Osteoblast (primary cell): Measurements from ENCODE around the gene IQCE. TPM values are rescaled to one million over a fixed set of nuclear protein-coding genes. Genes with fewer than 3 reads are reported as not detected.
A peak's percentile ranks its signal among the peaks of the same experiment; 100 is the strongest.
"Not testable (repeated sequence)": the region's sequence is repeated elsewhere in the genome, so short reads cannot be mapped to it uniquely, and the experiment has no call there.

Experiments used
- DNase-seq: peaks from one replicate; pipeline ENCODE4 v3.0.0; 2011; ENCODE audit warnings: low spot score, mixed read lengths; ENCODE audit not compliant: insufficient read length; ENCODE audit errors: missing footprints
- H2AFZ ChIP-seq: 2 replicates; pipeline ENCODE4 v1.6.0; 2011; ENCODE audit warnings: mild to moderate bottlenecking, low read length
- H3K27ac ChIP-seq: 2 replicates; pipeline ENCODE4 v1.5.1; 2011; ENCODE audit warnings: mild to moderate bottlenecking, low read depth, low read length, moderate library complexity
- H3K27me3 ChIP-seq: 2 replicates; pipeline ENCODE4 v1.6.0; 2012; ENCODE audit warnings: mild to moderate bottlenecking, control low read depth, inconsistent platforms, low read length, moderate library complexity; ENCODE audit not compliant: insufficient read depth
- H3K36me3 ChIP-seq: 2 replicates; pipeline ENCODE4 v1.5.1; 2011; ENCODE audit warnings: mild to moderate bottlenecking, low read length, control low read depth, moderate library complexity; ENCODE audit not compliant: insufficient read depth
- H3K4me1 ChIP-seq: 2 replicates; pipeline ENCODE4 v1.5.1; 2011; ENCODE audit warnings: mild to moderate bottlenecking, low read length, control low read depth, moderate library complexity; ENCODE audit not compliant: insufficient read depth
- H3K4me2 ChIP-seq: 2 replicates; pipeline ENCODE4 v1.6.0; 2011; ENCODE audit warnings: mild to moderate bottlenecking, low read length; ENCODE audit not compliant: insufficient read depth
- H3K4me3 ChIP-seq: fragments of 200-600 bp; sonication (generic); 3 replicates; pipeline ENCODE4 v1.5.1; 2012; ENCODE audit warnings: mild to moderate bottlenecking, low read length, inconsistent platforms; ENCODE audit not compliant: insufficient read depth
- H3K79me2 ChIP-seq: 2 replicates; pipeline ENCODE4 v1.6.0; 2012; ENCODE audit warnings: mild to moderate bottlenecking, low read length, control low read depth, inconsistent platforms; ENCODE audit not compliant: insufficient read depth
- H3K9me3 ChIP-seq: 2 replicates; pipeline ENCODE4 v1.5.1; 2011; ENCODE audit warnings: low read depth, low read length, control low read depth
- H4K20me1 ChIP-seq: 2 replicates; pipeline ENCODE4 v1.6.0; 2012; ENCODE audit warnings: mild to moderate bottlenecking, low read length, control low read depth; ENCODE audit not compliant: insufficient read depth
- CTCF ChIP-seq: IDR thresholded peaks from 2 replicates; pipeline ENCODE4 v1.5.1; 2011; ENCODE audit warnings: mild to moderate bottlenecking, low read depth, low read length, moderate library complexity; ENCODE audit errors: extremely low read depth
- total RNA-seq: library from RNA; depleted of rRNA; stranded (reverse); fragments of >200 nt; gene quantifications from 2 replicates; pipeline ENCODE4 v1.2.3, GENCODE V29; 2012

Gene IQCE
- total RNA-seq, 1 donor: 18.8 TPM

- Histone ChIP-seq H3K4me3 (peak overlapping the region; percentile 16), H3K4me1 (peaks cover 38% of the 10 kb centered on the region), H3K9me3 (no peaks in the 10 kb centered on the region), H3K4me2 (peak overlapping the region; percentile 18), H4K20me1 (peaks cover 27% of the 10 kb centered on the region), H3K27me3 (no peaks in the 10 kb centered on the region), H3K27ac (peak overlapping the region; percentile 45), H2AFZ (no peak overlapping the region), H3K79me2 (no peaks in the 10 kb centered on the region), H3K36me3 (peaks cover 19% of the 10 kb centered on the region)
- peak; percentile 95 for DNase-seq
- no peak for TF ChIP-seq CTCF
Measured at GRCh38 chr7:2530071-2530987, 28.4 kb upstream of the IQCE start.

- peaks cover 12% of the 10 kb centered on the region for H3K36me3 ChIP-seq
- H3K27me3 ChIP-seq, H3K9me3 ChIP-seq, H3K4me2 ChIP-seq, H3K4me3 ChIP-seq, H3K79me2 ChIP-seq, H3K27ac ChIP-seq, H2AFZ ChIP-seq: not testable (repeated sequence)
- DNase-seq: peak; percentile 73
- H3K4me1 ChIP-seq: peaks cover 38% of the 10 kb centered on the region
- H4K20me1 ChIP-seq: peaks cover 19% of the 10 kb centered on the region
Measured at GRCh38 chr7:2530994-2531795, 27.6 kb upstream of the IQCE start.

GRCh38 chr7:2531796-2532110 lies 27.0 kb upstream of the IQCE start:
- not testable (repeated sequence) for H3K4me3 ChIP-seq, H3K79me2 ChIP-seq, H3K9me3 ChIP-seq, H3K4me2 ChIP-seq, H2AFZ ChIP-seq, H3K36me3 ChIP-seq, H3K27ac ChIP-seq, H3K27me3 ChIP-seq, DNase-seq
- H4K20me1 ChIP-seq: peaks cover 15% of the 10 kb centered on the region
- H3K4me1 ChIP-seq: peaks cover 38% of the 10 kb centered on the region

GRCh38 chr7:2532199-2532772 lies 26.5 kb upstream of the IQCE start:
- not testable (repeated sequence) for H3K27me3 ChIP-seq, H3K27ac ChIP-seq, H3K36me3 ChIP-seq, H3K4me2 ChIP-seq, H3K79me2 ChIP-seq, H2AFZ ChIP-seq, H3K4me3 ChIP-seq, H3K9me3 ChIP-seq
- Histone ChIP-seq H3K4me1 (peaks cover 37% of the 10 kb centered on the region), H4K20me1 (peaks cover 11% of the 10 kb centered on the region)
- DNase-seq: peak; percentile 13

GRCh38 chr7:2532816-2533215 lies 26.0 kb upstream of the IQCE start:
- not testable (repeated sequence) for H3K27ac ChIP-seq, H3K27me3 ChIP-seq, H3K4me2 ChIP-seq, H2AFZ ChIP-seq, H3K36me3 ChIP-seq, DNase-seq, H3K9me3 ChIP-seq, H4K20me1 ChIP-seq, H3K4me3 ChIP-seq, H3K79me2 ChIP-seq
- H3K4me1 ChIP-seq: peaks cover 32% of the 10 kb centered on the region

- H3K4me1 ChIP-seq: peaks cover 24% of the 10 kb centered on the region
- H3K36me3 ChIP-seq, H3K79me2 ChIP-seq, DNase-seq, H3K27me3 ChIP-seq, H2AFZ ChIP-seq, H3K27ac ChIP-seq, H3K9me3 ChIP-seq, H4K20me1 ChIP-seq, H3K4me2 ChIP-seq, H3K4me3 ChIP-seq: not testable (repeated sequence)
Measured at GRCh38 chr7:2533566-2533965, 25.2 kb upstream of the IQCE start.

- not testable (repeated sequence) for H3K4me2 ChIP-seq, H3K27me3 ChIP-seq, H3K4me3 ChIP-seq, H2AFZ ChIP-seq, H3K27ac ChIP-seq, H3K79me2 ChIP-seq, DNase-seq, H3K9me3 ChIP-seq, H4K20me1 ChIP-seq
- Histone ChIP-seq H3K36me3 (peaks cover 11% of the 10 kb centered on the region), H3K4me1 (peaks cover 18% of the 10 kb centered on the region)
Measured at GRCh38 chr7:2534214-2534613, 24.6 kb upstream of the IQCE start.
